ENCODE results near the gene CHKB. TPM values are rescaled to one million over a fixed set of nuclear protein-coding genes. Genes with fewer than 3 reads are reported as not detected.

The CHKB gene
- total and polyA plus RNA-seq, 4 donors: 59.4 to 142 (median 74.9) TPM

GRCh38 chr22:50548921-50549790 lies 33.5 kb downstream of the CHKB start:
- no peak for TF ChIP-seq CTCF (IDR thresholded peaks at IDR 0.05; ENCODE audit: control extremely low read depth, extremely low read depth)
- DNase-seq (no peak), ATAC-seq (ENCODE audit: insufficient read depth, low FRiP score) (no peak)
- H3K27me3 ChIP-seq (ENCODE audit: control insufficient read depth in 3 of 3, insufficient read depth in 3 of 3, low read length in 2 of 3): peaks cover 4 to 53% (median 34%) of the 10 kb centered on the region in 3 donors
- H3K4me1 ChIP-seq (ENCODE audit: control insufficient read depth in 5 of 5, insufficient read depth in 5 of 5, low read length in 5 of 5): peaks cover 0 to 19% (median 0%) of the 10 kb centered on the region in 5 donors
- H3K9me3 ChIP-seq (ENCODE audit: control insufficient read depth in 4 of 4, insufficient read depth in 3 of 4, low read length in 3 of 4): no peaks in the 10 kb centered on the region
- no peak overlapping the region for H3K4me3 ChIP-seq
- H3K9ac ChIP-seq (ENCODE audit: insufficient read depth in 1 of 2, low read length in 2 of 2): no peak overlapping the region
- WGBS, 2 donors: 62 to 64% methylated on average over 64 to 68 of the region's 68 CpGs
- no peak overlapping the region for H3K27ac ChIP-seq (ENCODE audit: low read depth in 1 of 2, low read length in 1 of 2)
- no peaks in the 10 kb centered on the region for H3K36me3 ChIP-seq (ENCODE audit: control insufficient read depth in 4 of 4, insufficient read depth in 4 of 4, low read length in 4 of 4)

GRCh38 chr22:50548040-50548920 lies 34.4 kb downstream of the CHKB start:
- H3K27ac ChIP-seq (ENCODE audit: low read depth in 1 of 2, low read length in 1 of 2): no peak overlapping the region
- 12% methylated on average over 32 to 56 of the region's 56 CpGs for WGBS, 2 donors
- TF ChIP-seq CTCF (IDR thresholded peaks at IDR 0.05; ENCODE audit: control extremely low read depth, extremely low read depth): no peak
- H3K9me3 ChIP-seq (ENCODE audit: control insufficient read depth in 4 of 4, insufficient read depth in 3 of 4, low read length in 3 of 4): no peaks in the 10 kb centered on the region
- no peaks in the 10 kb centered on the region for H3K36me3 ChIP-seq (ENCODE audit: control insufficient read depth in 4 of 4, insufficient read depth in 4 of 4, low read length in 4 of 4)
- peaks cover 0 to 21% (median 0%) of the 10 kb centered on the region in 5 donors for H3K4me1 ChIP-seq (ENCODE audit: control insufficient read depth in 5 of 5, insufficient read depth in 5 of 5, low read length in 5 of 5)
- no peak for ATAC-seq (ENCODE audit: insufficient read depth, low FRiP score)
- no peak overlapping the region for H3K4me3 ChIP-seq
- peaks cover 4 to 53% (median 34%) of the 10 kb centered on the region in 3 donors for H3K27me3 ChIP-seq (ENCODE audit: control insufficient read depth in 3 of 3, insufficient read depth in 3 of 3, low read length in 2 of 3)
- no peak for DNase-seq
- H3K9ac ChIP-seq (ENCODE audit: insufficient read depth in 1 of 2, low read length in 2 of 2): no peak overlapping the region

DNA sequence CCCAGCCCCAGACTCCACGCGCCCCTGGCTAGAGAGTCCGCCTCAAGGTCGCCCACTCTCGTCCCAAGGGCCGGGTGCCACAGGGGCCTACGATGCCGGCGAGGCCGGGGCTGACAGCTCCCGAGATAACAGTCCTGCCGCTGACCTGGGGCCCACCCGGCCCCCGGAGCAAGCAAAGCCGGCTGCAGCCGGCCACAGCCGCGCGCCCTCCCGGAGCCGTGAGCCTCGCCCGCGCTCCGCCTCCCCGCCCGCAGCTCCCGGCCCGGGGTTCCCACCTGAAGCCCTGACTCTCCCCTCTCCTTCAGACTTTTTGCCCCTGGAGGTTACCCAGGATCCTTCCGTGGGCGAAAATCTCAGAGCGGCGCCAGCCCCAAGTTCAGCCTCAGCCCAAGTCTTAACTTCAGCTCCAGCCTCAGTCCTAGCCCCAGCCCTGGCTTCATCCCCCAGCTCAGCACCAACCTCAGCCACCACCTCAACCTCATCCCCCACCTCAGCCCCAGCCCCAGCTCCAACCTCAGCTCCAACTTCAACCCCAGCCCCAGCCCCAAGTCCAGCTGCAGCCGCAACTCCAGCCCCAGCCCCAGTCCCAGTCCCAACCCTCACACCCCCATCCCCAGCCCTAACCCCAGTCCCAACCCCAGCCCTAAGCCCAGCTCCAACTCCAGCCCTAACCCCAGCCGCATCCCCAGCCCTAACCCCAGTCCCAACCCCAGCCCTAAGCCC lies 35.2 kb downstream of the CHKB start:
- DNase-seq (no peak), ATAC-seq (ENCODE audit: insufficient read depth, low FRiP score) (no peak)
- Histone ChIP-seq H3K4me3 (no peak overlapping the region), H3K27me3 (ENCODE audit: control insufficient read depth in 3 of 3, insufficient read depth in 3 of 3, low read length in 2 of 3) (peaks cover 4 to 50% (median 31%) of the 10 kb centered on the region in 3 donors), H3K27ac (ENCODE audit: low read depth in 1 of 2, low read length in 1 of 2) (no peak overlapping the region), H3K4me1 (ENCODE audit: control insufficient read depth in 5 of 5, insufficient read depth in 5 of 5, low read length in 5 of 5) (peaks cover 0 to 21% (median 0%) of the 10 kb centered on the region in 5 donors), H3K9ac (ENCODE audit: insufficient read depth in 1 of 2, low read length in 2 of 2) (no peak overlapping the region), H3K9me3 (ENCODE audit: control insufficient read depth in 4 of 4, insufficient read depth in 3 of 4, low read length in 3 of 4) (no peaks in the 10 kb centered on the region), H3K36me3 (ENCODE audit: control insufficient read depth in 4 of 4, insufficient read depth in 4 of 4, low read length in 4 of 4) (no peaks in the 10 kb centered on the region)
- 39 to 70% methylated on average over 32 to 34 of the region's 35 CpGs for WGBS, 2 donors
- no peak for TF ChIP-seq CTCF (IDR thresholded peaks at IDR 0.05; ENCODE audit: control extremely low read depth, extremely low read depth)

Measured in lung (tissue), 12 donors.